ENCODE measurements around the gene CKAP5.

The CKAP5 gene

GRCh38 chr11:46743693-46744339 is 102.3 kb downstream of the CKAP5 start (continued):
- TF ChIP-seq, protein P1, sequence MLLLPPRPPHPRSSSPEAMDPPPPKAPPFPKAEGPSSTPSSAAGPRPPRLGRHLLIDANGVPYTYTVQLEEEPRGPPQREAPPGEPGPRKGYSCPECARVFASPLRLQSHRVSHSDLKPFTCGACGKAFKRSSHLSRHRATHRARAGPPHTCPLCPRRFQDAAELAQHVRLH (tag by site-specific recombination; IDR thresholded peaks at IDR 0.05) = no peak
- no peak for TF ChIP-seq BCL11A (tag by site-specific recombination; IDR thresholded peaks at IDR 0.05; ENCODE audit: low read depth)

DNA sequence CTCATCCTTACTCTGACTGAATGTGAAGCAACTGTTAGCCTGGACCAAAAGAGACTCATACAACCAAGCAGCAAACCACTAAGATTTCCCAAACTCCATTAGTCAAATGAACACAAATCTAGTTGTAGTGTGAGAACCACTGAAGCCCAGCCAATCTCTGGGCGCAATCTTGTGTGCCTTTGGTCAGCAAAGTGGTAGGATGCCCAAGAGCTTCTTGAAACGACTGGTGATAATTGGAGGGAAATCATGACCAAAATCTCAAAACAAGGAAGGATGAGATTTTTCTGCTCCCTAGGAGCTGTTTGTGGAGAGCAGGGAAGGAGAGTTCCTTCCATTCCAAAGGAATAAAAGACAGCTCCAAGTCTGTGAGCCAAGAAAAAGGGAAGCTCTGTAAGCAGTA is 103.0 kb downstream of the CKAP5 start:
- Histone ChIP-seq H3K9me3 (ENCODE audit: control insufficient read depth, insufficient read depth, low read depth, low read length) (no peaks in the 10 kb centered on the region), H3K4me1 (ENCODE audit: control insufficient read depth, insufficient read depth, low read length) (no peaks in the 10 kb centered on the region), H3K4me3 (ENCODE audit: low read depth, low read length) (no peak overlapping the region), H3K27ac (ENCODE audit: extremely low read depth, low read depth, low read length) (no peak overlapping the region), H3K36me3 (ENCODE audit: control insufficient read depth in 2 of 2, insufficient read depth in 1 of 2, low read length in 2 of 2) (peaks cover 7 to 74% of the 10 kb centered on the region in 2 experiments; a peak in 2 of 3 replicates)
- ChIA-PET CTCF (interaction anchor here (0.6 kb wide), 1 partner anchor 41 kb away, joined by 3 read pairs; no protein-coding TSS in a partner anchor), POLR2A (no interaction called here)
- TF ChIP-seq, protein P2, sequence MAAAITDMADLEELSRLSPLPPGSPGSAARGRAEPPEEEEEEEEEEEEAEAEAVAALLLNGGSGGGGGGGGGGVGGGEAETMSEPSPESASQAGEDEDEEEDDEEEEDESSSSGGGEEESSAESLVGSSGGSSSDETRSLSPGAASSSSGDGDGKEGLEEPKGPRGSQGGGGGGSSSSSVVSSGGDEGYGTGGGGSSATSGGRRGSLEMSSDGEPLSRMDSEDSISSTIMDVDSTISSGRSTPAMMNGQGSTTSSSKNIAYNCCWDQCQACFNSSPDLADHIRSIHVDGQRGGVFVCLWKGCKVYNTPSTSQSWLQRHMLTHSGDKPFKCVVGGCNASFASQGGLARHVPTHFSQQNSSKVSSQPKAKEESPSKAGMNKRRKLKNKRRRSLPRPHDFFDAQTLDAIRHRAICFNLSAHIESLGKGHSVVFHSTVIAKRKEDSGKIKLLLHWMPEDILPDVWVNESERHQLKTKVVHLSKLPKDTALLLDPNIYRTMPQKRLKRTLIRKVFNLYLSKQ (tag by site-specific recombination; IDR thresholded peaks at IDR 0.05; ENCODE audit: borderline replicate concordance) = no peak
- no peak for TF ChIP-seq KLF10 (tag by site-specific recombination; IDR thresholded peaks at IDR 0.05)
- no peak for TF ChIP-seq ZNF664 (tag by site-specific recombination; IDR thresholded peaks at IDR 0.05)
- no peak for TF ChIP-seq OVOL3 (tag by site-specific recombination; IDR thresholded peaks at IDR 0.05)

DNA sequence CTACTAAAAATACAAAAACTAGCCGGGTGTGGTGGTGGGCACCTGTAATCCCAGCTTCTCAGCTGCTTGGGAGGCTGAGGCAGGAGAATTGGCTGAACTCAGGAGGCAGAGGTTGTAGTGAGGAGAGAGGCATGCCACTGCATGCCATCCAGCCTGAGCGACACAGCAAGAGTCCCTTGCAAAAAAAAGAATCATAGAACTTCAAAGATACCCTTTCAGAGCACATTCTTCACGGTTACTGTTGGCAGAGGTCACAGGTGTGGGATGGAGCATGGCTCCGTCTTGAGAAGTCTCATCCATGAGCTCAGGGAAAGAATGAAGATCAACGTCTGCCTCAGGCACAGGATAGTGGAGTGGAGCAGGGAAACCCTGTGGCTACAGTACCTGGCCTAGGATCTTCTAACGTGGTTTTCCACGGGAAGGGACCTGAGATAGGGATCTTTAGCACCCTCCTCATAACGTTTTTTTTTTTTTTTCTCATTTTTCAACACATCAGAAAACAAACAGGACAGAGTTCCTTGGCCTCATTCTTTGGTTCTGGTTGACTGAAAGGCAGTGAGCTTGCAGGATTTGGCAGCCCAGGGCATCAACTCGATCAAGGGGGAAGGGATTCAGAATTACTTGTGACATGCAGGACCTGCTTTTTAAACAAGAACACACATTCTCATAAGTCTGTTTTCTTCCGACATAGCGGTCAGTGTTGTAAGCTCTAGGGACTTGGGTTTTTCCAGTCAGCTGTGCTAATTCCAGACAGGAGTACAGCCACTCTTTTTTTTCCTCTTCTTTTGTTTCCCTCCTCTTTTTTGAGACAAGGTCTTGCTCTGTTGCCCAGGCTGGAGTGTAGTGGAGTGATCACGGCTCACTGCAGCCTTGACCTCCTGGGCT is 104.2 kb downstream of the CKAP5 start:
- Histone ChIP-seq H3K9me3 (ENCODE audit: control insufficient read depth, insufficient read depth, low read depth, low read length) (no peaks in the 10 kb centered on the region), H3K27ac (ENCODE audit: extremely low read depth, low read depth, low read length) (0 out of 2 replicates have a peak overlapping the region, but pooled peaks have one; percentile 1), H3K36me3 (ENCODE audit: control insufficient read depth in 2 of 2, insufficient read depth in 1 of 2, low read length in 2 of 2) (peaks cover 6 to 62% of the 10 kb centered on the region in 2 experiments; a peak in 2 of 3 replicates), H3K4me3 (ENCODE audit: low read depth, low read length) (no peak overlapping the region), H3K4me1 (ENCODE audit: control insufficient read depth, insufficient read depth, low read length) (no peaks in the 10 kb centered on the region)
- TF ChIP-seq ZNF600 (tag by site-specific recombination; IDR thresholded peaks at IDR 0.05) (no peak), SETDB1 (IDR thresholded peaks at IDR 0.05; ENCODE audit: insufficient read length, low read length) (no peak), ZNF510 (tag by site-specific recombination; IDR thresholded peaks at IDR 0.05; ENCODE audit: insufficient replicate concordance) (no peak), ZNF596 (tag by site-specific recombination; IDR thresholded peaks at IDR 0.05) (no peak), GFI1B (tag by site-specific recombination; IDR thresholded peaks at IDR 0.05) (no peak)
- TF ChIP-seq, protein P3, sequence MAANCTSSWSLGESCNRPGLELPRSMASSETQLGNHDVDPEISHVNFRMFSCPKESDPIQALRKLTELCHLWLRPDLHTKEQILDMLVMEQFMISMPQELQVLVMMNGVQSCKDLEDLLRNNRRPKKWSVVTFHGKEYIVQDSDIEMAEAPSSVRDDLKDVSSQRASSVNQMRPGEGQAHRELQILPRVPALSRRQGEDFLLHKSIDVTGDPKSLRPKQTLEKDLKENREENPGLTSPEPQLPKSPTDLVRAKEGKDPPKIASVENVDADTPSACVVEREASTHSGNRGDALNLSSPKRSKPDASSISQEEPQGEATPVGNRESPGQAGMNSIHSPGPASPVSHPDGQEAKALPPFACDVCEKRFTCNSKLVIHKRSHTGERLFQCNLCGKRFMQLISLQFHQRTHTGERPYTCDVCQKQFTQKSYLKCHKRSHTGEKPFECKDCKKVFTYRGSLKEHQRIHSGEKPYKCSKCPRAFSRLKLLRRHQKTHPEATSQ (tag by site-specific recombination; IDR thresholded peaks at IDR 0.05) = no peak
- TF ChIP-seq, protein P4, sequence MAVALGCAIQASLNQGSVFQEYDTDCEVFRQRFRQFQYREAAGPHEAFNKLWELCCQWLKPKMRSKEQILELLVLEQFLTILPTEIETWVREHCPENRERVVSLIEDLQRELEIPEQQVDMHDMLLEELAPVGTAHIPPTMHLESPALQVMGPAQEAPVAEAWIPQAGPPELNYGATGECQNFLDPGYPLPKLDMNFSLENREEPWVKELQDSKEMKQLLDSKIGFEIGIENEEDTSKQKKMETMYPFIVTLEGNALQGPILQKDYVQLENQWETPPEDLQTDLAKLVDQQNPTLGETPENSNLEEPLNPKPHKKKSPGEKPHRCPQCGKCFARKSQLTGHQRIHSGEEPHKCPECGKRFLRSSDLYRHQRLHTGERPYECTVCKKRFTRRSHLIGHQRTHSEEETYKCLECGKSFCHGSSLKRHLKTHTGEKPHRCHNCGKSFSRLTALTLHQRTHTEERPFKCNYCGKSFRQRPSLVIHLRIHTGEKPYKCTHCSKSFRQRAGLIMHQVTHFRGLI (tag by site-specific recombination; IDR thresholded peaks at IDR 0.05) = no peak
- POLR2A ChIA-PET = interaction anchor here (0.7 kb wide), 1 partner anchor 41 kb away, joined by 3 read pairs; the partner anchor contains the start of genes ARHGAP1 and ZNF408
- CTCF ChIA-PET = interaction anchor here (0.9 kb wide), 1 partner anchor 358 kb away, joined by 4 read pairs; no protein-coding TSS in a partner anchor

All from HEK293 (cell line).